HEK293 (cell line): Measurements from ENCODE around the gene PGP.

ENCODE experiments used
- CTCF ChIA-PET: fragments of 350-600 bp; formaldehyde crosslinking; extraction: SDS; loops from one replicate; lab custom pipeline; 2021; ENCODE audit warnings: antibody characterized with exemption; lab: Yijun Ruan, JAX
- POLR2A ChIA-PET: fragments of 300-600 bp; formaldehyde crosslinking; extraction: SDS; loops from one replicate; lab custom pipeline; 2020; ENCODE audit warnings: antibody characterized with exemption, inconsistent platforms; lab: Yijun Ruan, JAX
- H3K27ac ChIP-seq: fragments of 200-500 bp; sonication (Bioruptor generic); 2 replicates; pipeline ENCODE4 v1.5.1; 2014; ENCODE audit warnings: low read depth, low read length, control low read depth, inconsistent platforms; ENCODE audit errors: extremely low read depth
- H3K36me3 ChIP-seq, 2 experiments: fragments of 200-500 bp in 1 of 2; sonication (Bioruptor generic) in 1 of 2; 1 replicate in 1 of 2; 2 replicates in 1 of 2; pipeline ENCODE4 v1.5.1; 2014 to 2017; ENCODE audit warnings: inconsistent platforms in 2 of 2, low read length in 2 of 2; ENCODE audit not compliant: control insufficient read depth in 2 of 2, insufficient read depth in 1 of 2
- H3K4me1 ChIP-seq: fragments of 200-500 bp; sonication (Bioruptor generic); 2 replicates; pipeline ENCODE4 v1.5.1; 2014; ENCODE audit warnings: mild to moderate bottlenecking, low read length, inconsistent platforms; ENCODE audit not compliant: control insufficient read depth, insufficient read depth
- H3K4me3 ChIP-seq: 2 replicates; pipeline ENCODE4 v1.5.1; 2011; ENCODE audit warnings: low read depth, mild to moderate bottlenecking, control low read depth, low read length, moderate library complexity
- H3K9me3 ChIP-seq: fragments of 200-500 bp; sonication (Bioruptor generic); 2 replicates; pipeline ENCODE4 v1.5.1; 2014; ENCODE audit warnings: low read depth, low read length, inconsistent platforms; ENCODE audit not compliant: control insufficient read depth, insufficient read depth
- GLIS2 ChIP-seq: fragments of 450-650 bp; formaldehyde crosslinking; IDR thresholded peaks from 2 replicates; pipeline ENCODE4 v1.5.1; 2016; ENCODE audit warnings: missing biosample characterization, missing genetic modification characterization
- HOXC10 ChIP-seq: sonication (generic); formaldehyde crosslinking; IDR thresholded peaks from 2 replicates; pipeline ENCODE4 v1.8.1; 2023; ENCODE audit warnings: mild to moderate bottlenecking, missing genetic modification reagents
- ZBTB7A ChIP-seq: fragments of 450-650 bp; formaldehyde crosslinking; IDR thresholded peaks from 2 replicates; pipeline ENCODE4 v1.5.1; 2016; ENCODE audit warnings: low read depth, missing biosample characterization, missing genetic modification characterization
- ZNF155 ChIP-seq: fragments of 450-650 bp; formaldehyde crosslinking; IDR thresholded peaks from 2 replicates; pipeline ENCODE4 v1.5.1; 2016; ENCODE audit warnings: missing biosample characterization, missing genetic modification characterization
- ZNF157 ChIP-seq: fragments of 450-650 bp; formaldehyde crosslinking; IDR thresholded peaks from 2 replicates; pipeline ENCODE4 v1.5.1; 2016; ENCODE audit warnings: missing biosample characterization, missing genetic modification characterization
- ZNF174 ChIP-seq: fragments of 450-650 bp; formaldehyde crosslinking; IDR thresholded peaks from 2 replicates; pipeline ENCODE4 v1.5.0; 2017; ENCODE audit warnings: missing biosample characterization, mild to moderate bottlenecking, missing genetic modification characterization
- ZNF24 ChIP-seq: fragments of 450-650 bp; formaldehyde crosslinking; IDR thresholded peaks from 2 replicates; pipeline ENCODE4 v1.5.1; 2016; ENCODE audit warnings: missing biosample characterization, missing genetic modification characterization
- ZNF391 ChIP-seq: fragments of 450-650 bp; formaldehyde crosslinking; IDR thresholded peaks from 2 replicates; pipeline ENCODE4 v1.5.1; 2016; ENCODE audit warnings: low read depth, missing biosample characterization, missing genetic modification characterization, borderline replicate concordance
- ZNF560 ChIP-seq: fragments of 450-650 bp; formaldehyde crosslinking; IDR thresholded peaks from 2 replicates; pipeline ENCODE4 v1.5.1; 2017; ENCODE audit warnings: missing biosample characterization, missing genetic modification characterization, borderline replicate concordance
- ZNF600 ChIP-seq: fragments of 450-650 bp; formaldehyde crosslinking; IDR thresholded peaks from 2 replicates; pipeline ENCODE4 v1.5.1; 2016; ENCODE audit warnings: missing biosample characterization, missing genetic modification characterization
- ZNF747 ChIP-seq: fragments of 450-650 bp; formaldehyde crosslinking; IDR thresholded peaks from 2 replicates; pipeline ENCODE4 v1.5.1; 2016; ENCODE audit warnings: missing biosample characterization, missing genetic modification characterization
- ZSCAN30 ChIP-seq: fragments of 450-650 bp; IDR thresholded peaks from 2 replicates; pipeline ENCODE4 v1.5.1; 2018; ENCODE audit warnings: missing biosample characterization, mild to moderate bottlenecking, missing genetic modification characterization, moderate library complexity
- TF ChIP-seq, protein P1 (sequence below): fragments of 450-650 bp; formaldehyde crosslinking; IDR thresholded peaks from 2 replicates; pipeline ENCODE4 v1.5.1; 2016; ENCODE audit warnings: missing biosample characterization, missing genetic modification characterization
- TF ChIP-seq, protein P2 (sequence below): fragments of 450-650 bp; formaldehyde crosslinking; IDR thresholded peaks from 2 replicates; pipeline ENCODE4 v1.5.1; 2016; ENCODE audit warnings: missing biosample characterization, missing genetic modification characterization
- TF ChIP-seq, protein P3 (sequence below): fragments of 450-650 bp; formaldehyde crosslinking; IDR thresholded peaks from 2 replicates; pipeline ENCODE4 v1.5.1; 2016; ENCODE audit warnings: missing biosample characterization, missing genetic modification characterization

PGP gene

DNA sequence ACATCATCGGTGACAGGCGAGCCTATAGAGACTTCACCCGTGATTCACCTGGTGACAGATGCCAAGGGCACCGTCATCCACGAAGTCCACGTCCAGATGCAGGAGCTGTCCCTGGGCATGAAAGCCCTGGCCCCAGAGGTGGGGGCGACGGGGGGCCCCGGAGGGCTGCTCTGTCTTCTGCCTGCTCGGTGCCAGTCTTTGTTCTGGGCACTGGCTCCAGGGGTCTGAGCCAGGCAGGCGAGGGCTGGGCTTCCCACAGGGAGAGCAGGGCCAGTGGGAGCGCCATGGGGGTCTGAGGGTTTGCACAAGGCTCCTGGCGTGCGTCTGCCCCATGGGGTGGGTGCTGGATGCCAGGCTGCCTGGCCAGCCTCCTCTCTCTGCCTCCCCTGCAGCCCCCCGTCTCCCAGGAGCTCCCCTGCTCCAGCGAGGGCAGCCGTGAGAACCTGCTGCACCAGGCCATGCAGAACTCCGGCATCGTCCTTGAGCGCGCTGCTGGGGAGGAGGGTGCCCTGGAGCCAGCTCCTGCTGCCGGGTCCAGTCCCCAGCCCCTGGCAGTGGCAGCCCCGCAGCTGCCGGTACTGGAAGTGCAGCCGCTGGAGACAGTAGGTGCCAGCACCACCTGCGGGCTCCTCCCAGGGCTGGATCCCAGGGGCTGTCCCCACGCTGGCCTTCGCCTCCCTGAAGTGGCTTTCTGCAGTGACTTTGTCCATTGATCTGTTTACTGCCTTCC is 18.6 kb upstream of the PGP start (continued):
- TF ChIP-seq, protein P1, sequence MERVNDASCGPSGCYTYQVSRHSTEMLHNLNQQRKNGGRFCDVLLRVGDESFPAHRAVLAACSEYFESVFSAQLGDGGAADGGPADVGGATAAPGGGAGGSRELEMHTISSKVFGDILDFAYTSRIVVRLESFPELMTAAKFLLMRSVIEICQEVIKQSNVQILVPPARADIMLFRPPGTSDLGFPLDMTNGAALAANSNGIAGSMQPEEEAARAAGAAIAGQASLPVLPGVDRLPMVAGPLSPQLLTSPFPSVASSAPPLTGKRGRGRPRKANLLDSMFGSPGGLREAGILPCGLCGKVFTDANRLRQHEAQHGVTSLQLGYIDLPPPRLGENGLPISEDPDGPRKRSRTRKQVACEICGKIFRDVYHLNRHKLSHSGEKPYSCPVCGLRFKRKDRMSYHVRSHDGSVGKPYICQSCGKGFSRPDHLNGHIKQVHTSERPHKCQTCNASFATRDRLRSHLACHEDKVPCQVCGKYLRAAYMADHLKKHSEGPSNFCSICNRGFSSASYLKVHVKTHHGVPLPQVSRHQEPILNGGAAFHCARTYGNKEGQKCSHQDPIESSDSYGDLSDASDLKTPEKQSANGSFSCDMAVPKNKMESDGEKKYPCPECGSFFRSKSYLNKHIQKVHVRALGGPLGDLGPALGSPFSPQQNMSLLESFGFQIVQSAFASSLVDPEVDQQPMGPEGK (tag by site-specific recombination), result 0 out of 2 replicates have a peak, but pooled peaks have one; percentile 12
- TF ChIP-seq ZNF24 (tag by site-specific recombination) (no peak), ZSCAN30 (no peak), ZNF155 (tag by site-specific recombination) (no peak), ZNF600 (tag by site-specific recombination) (0 out of 2 replicates have a peak, but pooled peaks have one; percentile 8)
- TF ChIP-seq, protein P2, sequence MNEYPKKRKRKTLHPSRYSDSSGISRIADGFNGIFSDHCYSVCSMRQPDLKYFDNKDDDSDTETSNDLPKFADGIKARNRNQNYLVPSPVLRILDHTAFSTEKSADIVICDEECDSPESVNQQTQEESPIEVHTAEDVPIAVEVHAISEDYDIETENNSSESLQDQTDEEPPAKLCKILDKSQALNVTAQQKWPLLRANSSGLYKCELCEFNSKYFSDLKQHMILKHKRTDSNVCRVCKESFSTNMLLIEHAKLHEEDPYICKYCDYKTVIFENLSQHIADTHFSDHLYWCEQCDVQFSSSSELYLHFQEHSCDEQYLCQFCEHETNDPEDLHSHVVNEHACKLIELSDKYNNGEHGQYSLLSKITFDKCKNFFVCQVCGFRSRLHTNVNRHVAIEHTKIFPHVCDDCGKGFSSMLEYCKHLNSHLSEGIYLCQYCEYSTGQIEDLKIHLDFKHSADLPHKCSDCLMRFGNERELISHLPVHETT (tag by site-specific recombination), result no peak
- TF ChIP-seq, all 188 proteins: peak for 4

DNA sequence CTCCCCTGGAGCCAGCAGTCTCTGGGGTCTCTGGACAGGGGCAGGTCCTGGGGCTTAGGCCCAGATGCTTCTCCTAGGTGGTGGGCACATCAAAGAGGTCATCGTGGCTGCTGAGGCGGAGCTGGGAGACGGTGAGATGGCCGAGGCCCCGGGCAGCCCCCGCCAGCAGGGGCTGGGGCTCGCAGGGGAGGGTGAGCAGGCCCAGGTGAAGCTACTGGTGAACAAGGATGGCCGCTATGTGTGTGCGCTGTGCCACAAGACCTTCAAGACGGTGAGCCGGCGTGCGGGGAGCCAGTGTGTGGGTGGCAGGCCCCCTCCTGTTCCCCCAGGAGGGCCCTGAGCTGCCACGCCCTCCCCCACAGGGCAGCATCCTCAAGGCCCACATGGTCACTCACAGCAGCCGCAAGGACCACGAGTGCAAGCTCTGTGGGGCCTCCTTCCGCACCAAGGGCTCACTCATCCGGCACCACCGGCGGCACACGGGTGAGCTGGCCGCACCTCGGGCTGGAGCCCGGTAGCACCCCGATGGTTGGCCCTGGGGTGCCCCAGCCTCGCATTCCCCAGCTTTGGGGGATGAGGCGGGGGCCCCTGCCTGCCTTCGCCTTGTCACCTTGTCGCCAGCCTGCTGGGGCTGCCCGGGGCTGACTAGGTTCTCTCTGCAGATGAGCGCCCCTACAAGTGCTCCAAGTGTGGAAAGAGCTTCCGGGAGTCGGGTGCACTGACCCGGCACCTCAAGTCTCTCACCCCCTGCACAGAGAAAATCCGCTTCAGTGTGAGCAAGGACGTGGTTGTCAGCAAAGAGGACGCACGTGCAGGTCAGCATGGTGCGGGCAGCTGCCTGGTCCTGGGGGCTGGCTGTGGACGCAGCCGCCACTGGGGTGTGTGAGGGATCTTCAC is 17.7 kb upstream of the PGP start:
- Histone ChIP-seq H3K27ac (no peak overlapping the region), H3K36me3 (peaks cover 0 to 80% of the 10 kb centered on the region in 2 experiments; a peak in 1 of 3 replicates), H3K4me1 (peaks cover 4% of the 10 kb centered on the region; the same call in 1 of the 2 replicates), H3K4me3 (no peak overlapping the region), H3K9me3 (no peaks in the 10 kb centered on the region)
- ChIA-PET CTCF (no interaction called here), POLR2A (interaction anchor here (0.8 to 2.0 kb wide), 5 partner anchors 9 to 77 kb away, joined by 3 to 6 read pairs (median 3); partner anchors contain the start of genes E4F1, ECI1, PGP and TRAF7)
- TF ChIP-seq GLIS2 (tag by site-specific recombination) (peak; percentile 57), ZBTB7A (tag by site-specific recombination) (no peak), ZNF174 (tag by site-specific recombination) (no peak), ZNF391 (tag by site-specific recombination) (no peak), ZNF747 (tag by site-specific recombination) (no peak), ZNF600 (tag by site-specific recombination) (0 out of 2 replicates have a peak, but pooled peaks have one; percentile 35), ZSCAN30 (no peak), ZNF560 (tag by site-specific recombination) (no peak), ZNF157 (tag by site-specific recombination) (no peak), HOXC10 (CRISPR knock-in tag) (no peak)
- TF ChIP-seq, protein P3, sequence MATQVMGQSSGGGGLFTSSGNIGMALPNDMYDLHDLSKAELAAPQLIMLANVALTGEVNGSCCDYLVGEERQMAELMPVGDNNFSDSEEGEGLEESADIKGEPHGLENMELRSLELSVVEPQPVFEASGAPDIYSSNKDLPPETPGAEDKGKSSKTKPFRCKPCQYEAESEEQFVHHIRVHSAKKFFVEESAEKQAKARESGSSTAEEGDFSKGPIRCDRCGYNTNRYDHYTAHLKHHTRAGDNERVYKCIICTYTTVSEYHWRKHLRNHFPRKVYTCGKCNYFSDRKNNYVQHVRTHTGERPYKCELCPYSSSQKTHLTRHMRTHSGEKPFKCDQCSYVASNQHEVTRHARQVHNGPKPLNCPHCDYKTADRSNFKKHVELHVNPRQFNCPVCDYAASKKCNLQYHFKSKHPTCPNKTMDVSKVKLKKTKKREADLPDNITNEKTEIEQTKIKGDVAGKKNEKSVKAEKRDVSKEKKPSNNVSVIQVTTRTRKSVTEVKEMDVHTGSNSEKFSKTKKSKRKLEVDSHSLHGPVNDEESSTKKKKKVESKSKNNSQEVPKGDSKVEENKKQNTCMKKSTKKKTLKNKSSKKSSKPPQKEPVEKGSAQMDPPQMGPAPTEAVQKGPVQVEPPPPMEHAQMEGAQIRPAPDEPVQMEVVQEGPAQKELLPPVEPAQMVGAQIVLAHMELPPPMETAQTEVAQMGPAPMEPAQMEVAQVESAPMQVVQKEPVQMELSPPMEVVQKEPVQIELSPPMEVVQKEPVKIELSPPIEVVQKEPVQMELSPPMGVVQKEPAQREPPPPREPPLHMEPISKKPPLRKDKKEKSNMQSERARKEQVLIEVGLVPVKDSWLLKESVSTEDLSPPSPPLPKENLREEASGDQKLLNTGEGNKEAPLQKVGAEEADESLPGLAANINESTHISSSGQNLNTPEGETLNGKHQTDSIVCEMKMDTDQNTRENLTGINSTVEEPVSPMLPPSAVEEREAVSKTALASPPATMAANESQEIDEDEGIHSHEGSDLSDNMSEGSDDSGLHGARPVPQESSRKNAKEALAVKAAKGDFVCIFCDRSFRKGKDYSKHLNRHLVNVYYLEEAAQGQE (tag by site-specific recombination), result no peak
